Coronary artery (tissue), 2 donors: Measurements from ENCODE around the gene BBOF1.

Experiments used
- DNase-seq: peaks from one replicate; pipeline ENCODE4 v3.0.0-alpha.2; 2017; ENCODE audit warnings: low spot score
- H3K27ac ChIP-seq, 2 donors: fragments of 200-600 bp; sonication (generic); one replicate each; pipeline ENCODE4 v1.5.1; 2016 to 2019
- H3K4me3 ChIP-seq: fragments of 200-600 bp; sonication (generic); 2 replicates; pipeline ENCODE4 v1.5.1; 2016; ENCODE audit warnings: mild to moderate bottlenecking, moderate library complexity
- CTCF ChIP-seq: fragments of 200-600 bp; sonication (generic); IDR thresholded peaks from one replicate; pipeline ENCODE4 v1.5.1; 2019; ENCODE audit warnings: antibody characterized with exemption

The BBOF1 gene

DNA sequence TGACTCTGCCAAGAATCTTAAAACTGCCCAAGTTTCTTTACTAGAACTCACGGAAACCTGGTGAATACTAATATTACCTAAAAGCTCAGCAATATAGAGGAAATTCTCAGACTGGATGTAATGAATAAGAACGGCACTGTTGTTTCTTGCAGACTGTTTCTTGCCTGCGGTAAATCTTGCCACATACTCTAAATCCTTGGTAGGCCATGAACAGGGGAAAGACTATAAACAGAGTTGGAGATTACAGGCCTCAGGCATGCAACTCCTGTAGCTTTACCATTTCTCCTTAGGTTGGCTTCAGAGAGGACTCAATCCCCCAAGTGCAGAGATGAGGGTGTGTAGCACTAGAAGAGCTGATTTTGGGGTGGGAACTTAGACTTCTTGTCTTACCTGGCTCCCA lies 64.0 kb downstream of the BBOF1 start:
- DNase-seq = no peak
- TF ChIP-seq CTCF = no peak
- Histone ChIP-seq H3K27ac (peak overlapping the region in 1 of 2 donors; percentile 99), H3K4me3 (peak overlapping the region; percentile 86)

- no peak for TF ChIP-seq CTCF
- no peak for DNase-seq
- Histone ChIP-seq H3K4me3 (peak overlapping the region; percentile 86), H3K27ac (peak overlapping the region; percentile 91 to 99)
Measured at GRCh38 chr14:74083784-74084276, 64.7 kb downstream of the BBOF1 start.

DNA sequence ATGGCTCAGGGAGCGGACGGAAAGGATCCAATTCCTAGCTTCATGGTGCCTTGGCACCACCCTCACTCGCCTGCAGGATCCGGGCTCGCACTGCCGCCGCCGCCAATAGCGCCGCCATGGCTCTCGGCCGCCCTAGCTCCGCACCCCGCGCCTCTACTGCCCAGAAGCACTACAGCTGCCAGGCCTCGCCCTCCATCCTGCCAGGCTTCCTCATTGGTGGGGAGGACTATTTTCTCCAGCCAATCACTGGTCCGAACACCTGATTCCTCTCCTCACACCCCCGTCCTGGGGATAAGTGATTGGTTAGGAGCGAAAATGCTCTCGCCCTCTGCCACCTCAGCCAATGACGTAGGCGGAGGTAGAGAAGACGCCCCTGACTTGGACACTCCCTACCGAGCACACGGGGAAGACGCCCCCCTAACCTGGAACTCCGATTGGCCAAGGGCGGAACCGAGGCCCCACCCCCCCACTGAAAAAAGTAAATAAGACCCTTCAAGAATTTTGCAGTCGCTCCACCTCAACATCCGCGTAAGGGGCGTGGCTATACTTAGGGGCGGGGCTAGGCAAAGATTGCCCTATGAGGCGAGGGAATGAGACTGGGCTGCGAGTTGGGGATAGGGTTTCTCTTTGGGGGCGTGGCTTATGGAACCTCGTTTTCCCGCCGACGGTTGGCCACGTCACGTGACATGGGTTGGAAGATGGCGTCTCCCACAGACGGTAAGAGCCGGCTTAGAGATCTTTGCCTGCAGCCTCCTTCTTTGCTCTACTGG lies 65.3 kb downstream of the BBOF1 start, which contains the start of the genes ALDH6A1 and LIN52:
ALDH6A1 (minus strand) TSS at position 177 of the 770 bp plus-strand sequence; CDS start at position 118, 59 bp downstream.
LIN52 (plus strand) TSS at position 680 of the 770 bp plus-strand sequence; CDS start at position 699, 19 bp downstream.
- peak within 1 kb of the TSS; percentile 86 for H3K4me3 ChIP-seq
- peak within 1 kb of the TSS; percentile 91 to 99 for H3K27ac ChIP-seq
- TF ChIP-seq CTCF = no peak
- DNase-seq = peak; percentile 100

GRCh38 chr14:74085047-74085637 lies 66.0 kb downstream of the BBOF1 start:
- Histone ChIP-seq H3K4me3 (peak overlapping the region; percentile 78), H3K27ac (peak overlapping the region; percentile 67 to 71)
- no peak for DNase-seq
- no peak for TF ChIP-seq CTCF

- DNase-seq = no peak
- peak overlapping the region; percentile 78 for H3K4me3 ChIP-seq
- no peak for TF ChIP-seq CTCF
- no peak overlapping the region for H3K27ac ChIP-seq
Measured at GRCh38 chr14:74085828-74086227, 66.7 kb downstream of the BBOF1 start.

DNA sequence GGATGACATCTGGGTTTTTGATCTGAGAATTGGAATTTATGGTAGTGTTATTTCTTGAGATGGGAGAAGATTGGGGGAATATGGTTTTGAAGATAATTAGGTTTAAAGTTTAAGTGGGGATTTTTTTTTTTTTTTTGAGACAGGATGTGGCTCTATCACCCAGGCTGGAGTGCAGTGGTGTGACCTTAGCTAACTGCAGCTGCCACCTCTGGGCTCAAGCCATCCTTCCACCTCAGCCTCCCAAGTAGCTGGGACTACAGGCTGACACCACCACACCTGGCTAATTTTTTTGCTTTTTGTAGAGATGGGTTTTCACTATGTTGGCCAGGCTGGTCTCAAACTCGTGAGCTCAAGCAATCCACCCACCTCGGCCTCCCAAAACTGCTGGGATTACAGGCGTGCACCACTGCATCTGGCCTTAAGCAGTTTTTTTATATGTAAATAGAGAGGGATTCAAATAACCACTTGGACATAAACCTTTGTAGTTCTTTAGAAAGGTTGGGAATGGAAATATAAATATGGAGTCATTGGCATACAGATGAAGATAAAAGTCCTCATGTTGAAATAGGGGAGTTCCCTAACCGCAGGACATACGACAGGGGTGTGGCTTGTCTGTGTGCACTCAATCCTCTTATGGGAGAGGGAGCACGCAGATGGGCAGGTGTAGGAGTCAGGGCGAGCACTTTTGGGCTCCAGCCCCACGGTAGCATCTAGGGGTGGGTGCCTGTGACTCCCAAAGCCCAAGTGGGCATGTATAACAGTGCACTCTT lies 70.3 kb downstream of the BBOF1 start:
- Histone ChIP-seq H3K4me3 (no peak overlapping the region), H3K27ac (no peak overlapping the region)
- TF ChIP-seq CTCF = no peak
- no peak for DNase-seq
